Liver (tissue), 9 donors: ENCODE data around the gene HRH3. TPM values are rescaled to one million over a fixed set of nuclear protein-coding genes. Genes with fewer than 3 reads are reported as not detected.

Source experiments
- DNase-seq: peaks from one replicate; pipeline ENCODE4 v3.0.0-alpha.2; 2017; ENCODE audit warnings: low spot score
- H3K27ac ChIP-seq, 2 donors: one replicate each; pipeline ENCODE4 v1.7.0; 2013; ENCODE audit warnings: inconsistent platforms in 2 of 2, low read length in 2 of 2, control low read depth in 1 of 2, low read depth in 1 of 2, mild to moderate bottlenecking in 1 of 2
- H3K27me3 ChIP-seq, 4 donors: one replicate each; pipeline versions ENCODE4 v1.6.1 to v1.7.0; 2013; ENCODE audit warnings: low read length in 3 of 4, inconsistent platforms in 1 of 4, mild to moderate bottlenecking in 1 of 4, moderate library complexity in 1 of 4; ENCODE audit not compliant: control insufficient read depth in 4 of 4, insufficient read depth in 4 of 4
- H3K36me3 ChIP-seq, 4 donors: one replicate each; pipeline versions ENCODE4 v1.6.1 to v1.7.0; 2013; ENCODE audit warnings: low read length in 3 of 4, mild to moderate bottlenecking in 3 of 4, low read depth in 1 of 4, moderate library complexity in 1 of 4; ENCODE audit not compliant: control insufficient read depth in 4 of 4, insufficient read depth in 3 of 4
- H3K4me1 ChIP-seq, 4 donors: one replicate each; pipeline versions ENCODE4 v1.6.1 to v1.7.0; 2013; ENCODE audit warnings: low read length in 3 of 4, mild to moderate bottlenecking in 3 of 4, moderate library complexity in 1 of 4; ENCODE audit not compliant: control insufficient read depth in 4 of 4, insufficient read depth in 4 of 4
- H3K4me3 ChIP-seq, 3 donors: one replicate each; pipeline versions ENCODE4 v1.6.1 to v1.7.0; 2013; ENCODE audit warnings: low read length in 3 of 3, control low read depth in 1 of 3, low read depth in 1 of 3, mild to moderate bottlenecking in 1 of 3
- H3K9ac ChIP-seq, 2 donors: one replicate each; pipeline ENCODE4 v1.7.0; 2013; ENCODE audit warnings: low read length in 2 of 2, mild to moderate bottlenecking in 2 of 2, moderate library complexity in 2 of 2, control low read depth in 1 of 2, low read depth in 1 of 2
- H3K9me3 ChIP-seq, 4 donors: one replicate each; pipeline versions ENCODE4 v1.6.1 to v1.7.0; 2013; ENCODE audit warnings: low read length in 3 of 4; ENCODE audit not compliant: control insufficient read depth in 4 of 4
- EGR1 ChIP-seq, 2 donors: IDR thresholded peaks; 2 replicates each; pipeline ENCODE4 v1.6.1; 2016 to 2018; ENCODE audit warnings: antibody characterized with exemption in 2 of 2, low read depth in 2 of 2
- FOXA2 ChIP-seq: IDR thresholded peaks from 2 replicates; pipeline ENCODE4 v1.6.1; 2016; ENCODE audit warnings: antibody characterized with exemption
- GABPA ChIP-seq, 2 donors: IDR thresholded peaks in 1 of 2; conservative IDR thresholded peaks in 1 of 2; 2 replicates each; pipeline ENCODE4 v1.6.1; 2016; ENCODE audit warnings: antibody characterized with exemption in 2 of 2, mild to moderate bottlenecking in 1 of 2, moderate library complexity in 1 of 2
- HNF4A ChIP-seq, 2 donors: conservative IDR thresholded peaks; 2 replicates each; pipeline ENCODE4 v1.6.1; 2016; ENCODE audit warnings: antibody characterized with exemption in 2 of 2, mild to moderate bottlenecking in 2 of 2
- HNF4G ChIP-seq: IDR thresholded peaks from 2 replicates; pipeline ENCODE4 v1.6.1; 2016; ENCODE audit warnings: antibody characterized with exemption
- JUND ChIP-seq, 2 donors: IDR thresholded peaks; 2 replicates each; pipeline ENCODE4 v1.6.1; 2016; ENCODE audit warnings: antibody characterized with exemption in 2 of 2
- NR2F2 ChIP-seq: IDR thresholded peaks from 2 replicates; pipeline ENCODE4 v1.6.1; 2016; ENCODE audit warnings: antibody characterized with exemption
- RAD21 ChIP-seq, 2 donors: IDR thresholded peaks; 2 replicates each; pipeline ENCODE4 v1.6.1; 2016; ENCODE audit warnings: antibody characterized with exemption in 2 of 2, mild to moderate bottlenecking in 2 of 2
- RXRA ChIP-seq, 2 donors: IDR thresholded peaks; 2 replicates each; pipeline ENCODE4 v1.6.1; 2017 to 2018; ENCODE audit warnings: antibody characterized with exemption in 2 of 2, mild to moderate bottlenecking in 1 of 2
- SP1 ChIP-seq: IDR thresholded peaks from 2 replicates; pipeline ENCODE4 v1.6.1; 2018; ENCODE audit warnings: antibody characterized with exemption, mild to moderate bottlenecking
- TAF1 ChIP-seq: conservative IDR thresholded peaks from 2 replicates; pipeline ENCODE4 v1.6.1; 2016; ENCODE audit warnings: antibody characterized with exemption, mild to moderate bottlenecking
- YY1 ChIP-seq: IDR thresholded peaks from 2 replicates; pipeline ENCODE4 v1.6.1; 2016; ENCODE audit warnings: antibody characterized with exemption, mild to moderate bottlenecking
- WGBS: extraction: QIAGEN DNeasy Blood & Tissue Kit; methylation state at CpG from one replicate; pipeline ENCODE4 v1.1.7; 2013; 5-methylcytosine and 5-hydroxymethylcytosine counted together
- polyA plus RNA-seq, 2 donors: library from polyadenylated mRNA; stranded (reverse) in 1 of 2; unstranded in 1 of 2; fragments of 200-250 nt in 1 of 2; fragments of >200 nt in 1 of 2; fragmentation: Nextera tagmentation in 1 of 2; extraction: Ambion mirVana in 1 of 2; gene quantifications; one replicate each; pipeline versions ENCODE4 v1.2.1 to v1.2.3, GENCODE V29; 2013 to 2015
- total RNA-seq, 2 donors: library from RNA; depleted of rRNA; stranded (reverse); fragments of >200 nt; gene quantifications; one replicate each; pipeline ENCODE4 v1.2.3, GENCODE V29; 2014
- TF ChIP-seq, protein P1 (sequence below): IDR thresholded peaks from 2 replicates; pipeline ENCODE4 v1.6.1; 2016; ENCODE audit warnings: antibody characterized with exemption
- TF ChIP-seq, protein P2 (sequence below): IDR thresholded peaks from 2 replicates; pipeline ENCODE4 v1.6.1; 2016; ENCODE audit warnings: antibody characterized with exemption
- TF ChIP-seq, protein P3 (sequence below): fragments of 150-350 bp; IDR thresholded peaks from 2 replicates; pipeline ENCODE4 v1.5.1; 2017; ENCODE audit warnings: improper control_type of control experiment, low read depth, low read length; ENCODE audit not compliant: missing input control
- TF ChIP-seq, protein P4 (sequence below): IDR thresholded peaks from 2 replicates; pipeline ENCODE4 v1.6.1; 2016; ENCODE audit warnings: antibody characterized with exemption, mild to moderate bottlenecking
- donor health status: healthy.
- donor health status: healthy.
- donor health status: healthy.
- donor health status: healthy.
- donor health status: healthy.

HRH3 gene
- total and polyA plus RNA-seq, 4 donors = not detected

DNA sequence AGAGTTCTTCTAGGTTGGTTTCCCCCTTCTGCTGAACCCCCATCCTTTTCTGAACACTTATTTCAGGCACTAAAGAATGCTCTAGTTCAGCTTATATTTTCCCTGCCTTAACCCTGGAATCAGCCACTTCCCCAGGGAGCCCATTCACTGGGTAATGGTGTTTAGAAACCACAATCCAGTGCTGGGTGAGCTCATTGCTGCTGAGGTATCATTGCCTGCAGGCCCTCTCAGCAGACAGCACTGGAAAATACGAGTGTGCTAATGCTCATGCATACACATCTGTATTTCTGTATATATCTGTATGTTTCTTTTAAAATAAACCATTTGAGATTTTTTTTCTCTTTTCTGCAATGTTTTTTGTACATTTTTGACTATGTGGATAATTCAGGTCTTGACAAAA is 45.3 kb upstream of the HRH3 start:
- peaks cover 0 to 6% (median 0%) of the 10 kb centered on the region in 4 donors for H3K4me1 ChIP-seq
- no peak overlapping the region for H3K27ac ChIP-seq
- 97% methylated on average over 1 of the region's 1 CpG for WGBS
- H3K4me3 ChIP-seq = no peak overlapping the region
- H3K9me3 ChIP-seq = no peaks in the 10 kb centered on the region
- DNase-seq = no peak
- H3K36me3 ChIP-seq = peaks cover 0 to 41% (median 21%) of the 10 kb centered on the region in 4 donors
- no peak overlapping the region for H3K9ac ChIP-seq
- H3K27me3 ChIP-seq = no peaks in the 10 kb centered on the region
- TF ChIP-seq, protein P1, sequence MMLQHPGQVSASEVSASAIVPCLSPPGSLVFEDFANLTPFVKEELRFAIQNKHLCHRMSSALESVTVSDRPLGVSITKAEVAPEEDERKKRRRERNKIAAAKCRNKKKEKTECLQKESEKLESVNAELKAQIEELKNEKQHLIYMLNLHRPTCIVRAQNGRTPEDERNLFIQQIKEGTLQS = no peak
- no peak for TF ChIP-seq FOXA2
- no peak for TF ChIP-seq GABPA (IDR thresholded peaks at IDR 0.05 in 1 of 2, conservative IDR thresholded peaks at IDR 0.05 in 1 of 2)

DNA sequence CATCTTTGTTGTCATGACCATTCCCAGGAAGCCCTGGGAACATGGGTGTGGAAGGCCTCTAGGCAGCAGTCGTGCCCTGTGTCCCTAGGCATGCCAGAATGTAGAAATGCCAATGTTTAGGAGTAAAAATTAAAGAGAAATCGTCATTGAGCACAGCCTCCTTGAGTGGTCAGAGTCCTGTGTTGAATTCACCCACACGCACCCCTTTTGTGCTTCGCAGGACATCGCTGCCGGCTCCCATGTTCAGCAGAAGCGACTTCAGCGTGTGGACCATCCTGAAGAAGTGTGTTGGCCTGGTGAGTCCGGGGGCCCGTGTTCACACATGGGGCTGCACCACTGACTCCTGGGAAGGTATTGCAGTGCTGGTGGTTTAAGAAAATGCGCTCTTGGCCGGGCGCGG is 43.3 kb upstream of the HRH3 start:
- no peak overlapping the region for H3K4me3 ChIP-seq
- H3K9me3 ChIP-seq = no peaks in the 10 kb centered on the region
- peaks cover 0 to 51% (median 26%) of the 10 kb centered on the region in 4 donors for H3K36me3 ChIP-seq
- peaks cover 0 to 6% (median 0%) of the 10 kb centered on the region in 4 donors for H3K4me1 ChIP-seq
- no peak for TF ChIP-seq YY1
- no peak for TF ChIP-seq RXRA (IDR thresholded peaks at IDR 0.05)
- no peak for TF ChIP-seq HNF4A (conservative IDR thresholded peaks at IDR 0.05)
- TF ChIP-seq SP1 = no peak
- no peak for TF ChIP-seq NR2F2
- TF ChIP-seq, protein P2, sequence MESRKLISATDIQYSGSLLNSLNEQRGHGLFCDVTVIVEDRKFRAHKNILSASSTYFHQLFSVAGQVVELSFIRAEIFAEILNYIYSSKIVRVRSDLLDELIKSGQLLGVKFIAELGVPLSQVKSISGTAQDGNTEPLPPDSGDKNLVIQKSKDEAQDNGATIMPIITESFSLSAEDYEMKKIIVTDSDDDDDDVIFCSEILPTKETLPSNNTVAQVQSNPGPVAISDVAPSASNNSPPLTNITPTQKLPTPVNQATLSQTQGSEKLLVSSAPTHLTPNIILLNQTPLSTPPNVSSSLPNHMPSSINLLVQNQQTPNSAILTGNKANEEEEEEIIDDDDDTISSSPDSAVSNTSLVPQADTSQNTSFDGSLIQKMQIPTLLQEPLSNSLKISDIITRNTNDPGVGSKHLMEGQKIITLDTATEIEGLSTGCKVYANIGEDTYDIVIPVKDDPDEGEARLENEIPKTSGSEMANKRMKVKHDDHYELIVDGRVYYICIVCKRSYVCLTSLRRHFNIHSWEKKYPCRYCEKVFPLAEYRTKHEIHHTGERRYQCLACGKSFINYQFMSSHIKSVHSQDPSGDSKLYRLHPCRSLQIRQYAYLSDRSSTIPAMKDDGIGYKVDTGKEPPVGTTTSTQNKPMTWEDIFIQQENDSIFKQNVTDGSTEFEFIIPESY = no peak
- no peaks in the 10 kb centered on the region for H3K27me3 ChIP-seq
- DNase-seq = no peak
- WGBS = 96% methylated on average over 14 of the region's 14 CpGs
- no peak overlapping the region for H3K9ac ChIP-seq
- no peak overlapping the region for H3K27ac ChIP-seq

DNA sequence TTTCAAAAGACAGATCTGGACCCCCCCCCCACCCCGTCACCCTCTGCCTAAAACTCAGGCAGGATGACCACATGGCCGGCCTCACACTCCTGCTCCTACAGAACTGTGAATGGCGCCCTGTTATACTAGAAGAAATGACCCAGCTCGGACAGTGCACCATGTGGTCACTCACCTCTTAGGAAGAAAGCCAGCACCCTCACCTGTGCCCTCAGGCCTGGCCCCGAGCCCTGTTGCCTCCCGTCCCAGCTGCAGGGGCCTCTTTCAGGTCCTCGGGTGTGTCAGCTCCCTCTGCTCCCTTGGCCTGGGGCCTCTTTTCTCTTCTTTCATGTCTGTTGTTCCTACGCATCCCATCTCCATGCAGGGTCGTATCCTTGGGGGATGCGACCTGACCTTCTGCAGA is 42.0 kb upstream of the HRH3 start:
- Histone ChIP-seq H3K9me3 (no peaks in the 10 kb centered on the region), H3K9ac (no peak overlapping the region), H3K4me1 (peaks cover 0 to 4% (median 0%) of the 10 kb centered on the region in 4 donors), H3K4me3 (no peak overlapping the region), H3K27ac (no peak overlapping the region), H3K27me3 (no peaks in the 10 kb centered on the region), H3K36me3 (peaks cover 1 to 55% (median 27%) of the 10 kb centered on the region in 4 donors)
- no peak for DNase-seq
- WGBS = 86% methylated on average over 10 of the region's 10 CpGs
- TF ChIP-seq, protein P3, sequence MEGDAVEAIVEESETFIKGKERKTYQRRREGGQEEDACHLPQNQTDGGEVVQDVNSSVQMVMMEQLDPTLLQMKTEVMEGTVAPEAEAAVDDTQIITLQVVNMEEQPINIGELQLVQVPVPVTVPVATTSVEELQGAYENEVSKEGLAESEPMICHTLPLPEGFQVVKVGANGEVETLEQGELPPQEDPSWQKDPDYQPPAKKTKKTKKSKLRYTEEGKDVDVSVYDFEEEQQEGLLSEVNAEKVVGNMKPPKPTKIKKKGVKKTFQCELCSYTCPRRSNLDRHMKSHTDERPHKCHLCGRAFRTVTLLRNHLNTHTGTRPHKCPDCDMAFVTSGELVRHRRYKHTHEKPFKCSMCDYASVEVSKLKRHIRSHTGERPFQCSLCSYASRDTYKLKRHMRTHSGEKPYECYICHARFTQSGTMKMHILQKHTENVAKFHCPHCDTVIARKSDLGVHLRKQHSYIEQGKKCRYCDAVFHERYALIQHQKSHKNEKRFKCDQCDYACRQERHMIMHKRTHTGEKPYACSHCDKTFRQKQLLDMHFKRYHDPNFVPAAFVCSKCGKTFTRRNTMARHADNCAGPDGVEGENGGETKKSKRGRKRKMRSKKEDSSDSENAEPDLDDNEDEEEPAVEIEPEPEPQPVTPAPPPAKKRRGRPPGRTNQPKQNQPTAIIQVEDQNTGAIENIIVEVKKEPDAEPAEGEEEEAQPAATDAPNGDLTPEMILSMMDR = no peak
- TF ChIP-seq FOXA2 (no peak), SP1 (no peak), YY1 (no peak), RAD21 (IDR thresholded peaks at IDR 0.05) (no peak), HNF4A (conservative IDR thresholded peaks at IDR 0.05) (no peak), RXRA (IDR thresholded peaks at IDR 0.05) (no peak), NR2F2 (no peak), JUND (IDR thresholded peaks at IDR 0.05) (no peak), GABPA (IDR thresholded peaks at IDR 0.05 in 1 of 2, conservative IDR thresholded peaks at IDR 0.05 in 1 of 2) (no peak), TAF1 (no peak), HNF4G (no peak), EGR1 (IDR thresholded peaks at IDR 0.05; ENCODE audit: low read depth in 2 of 2) (no peak)
- TF ChIP-seq, protein P2 = no peak
- TF ChIP-seq, protein P4, sequence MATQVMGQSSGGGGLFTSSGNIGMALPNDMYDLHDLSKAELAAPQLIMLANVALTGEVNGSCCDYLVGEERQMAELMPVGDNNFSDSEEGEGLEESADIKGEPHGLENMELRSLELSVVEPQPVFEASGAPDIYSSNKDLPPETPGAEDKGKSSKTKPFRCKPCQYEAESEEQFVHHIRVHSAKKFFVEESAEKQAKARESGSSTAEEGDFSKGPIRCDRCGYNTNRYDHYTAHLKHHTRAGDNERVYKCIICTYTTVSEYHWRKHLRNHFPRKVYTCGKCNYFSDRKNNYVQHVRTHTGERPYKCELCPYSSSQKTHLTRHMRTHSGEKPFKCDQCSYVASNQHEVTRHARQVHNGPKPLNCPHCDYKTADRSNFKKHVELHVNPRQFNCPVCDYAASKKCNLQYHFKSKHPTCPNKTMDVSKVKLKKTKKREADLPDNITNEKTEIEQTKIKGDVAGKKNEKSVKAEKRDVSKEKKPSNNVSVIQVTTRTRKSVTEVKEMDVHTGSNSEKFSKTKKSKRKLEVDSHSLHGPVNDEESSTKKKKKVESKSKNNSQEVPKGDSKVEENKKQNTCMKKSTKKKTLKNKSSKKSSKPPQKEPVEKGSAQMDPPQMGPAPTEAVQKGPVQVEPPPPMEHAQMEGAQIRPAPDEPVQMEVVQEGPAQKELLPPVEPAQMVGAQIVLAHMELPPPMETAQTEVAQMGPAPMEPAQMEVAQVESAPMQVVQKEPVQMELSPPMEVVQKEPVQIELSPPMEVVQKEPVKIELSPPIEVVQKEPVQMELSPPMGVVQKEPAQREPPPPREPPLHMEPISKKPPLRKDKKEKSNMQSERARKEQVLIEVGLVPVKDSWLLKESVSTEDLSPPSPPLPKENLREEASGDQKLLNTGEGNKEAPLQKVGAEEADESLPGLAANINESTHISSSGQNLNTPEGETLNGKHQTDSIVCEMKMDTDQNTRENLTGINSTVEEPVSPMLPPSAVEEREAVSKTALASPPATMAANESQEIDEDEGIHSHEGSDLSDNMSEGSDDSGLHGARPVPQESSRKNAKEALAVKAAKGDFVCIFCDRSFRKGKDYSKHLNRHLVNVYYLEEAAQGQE = no peak
- TF ChIP-seq, protein P1 = no peak
